SK-N-SH treated with all-trans-retinoic acid at 6 μM for 48 hours (cell line): Measurements from ENCODE around the gene CTIF.

Experiments used
- OSR1 ChIP-seq: fragments of 250-450 bp; sonication (Bioruptor Pico); IDR thresholded peaks from 2 replicates; pipeline ENCODE4 v1.8.0; 2022; ENCODE audit warnings: moderate library complexity, mild to moderate bottlenecking, inconsistent platforms
- PATZ1 ChIP-seq: fragments of 250-450 bp; sonication (Bioruptor Pico); IDR thresholded peaks from 2 replicates; pipeline ENCODE4 v1.8.0; 2020; ENCODE audit warnings: mild to moderate bottlenecking, moderate library complexity, borderline replicate concordance
- ZFP3 ChIP-seq: fragments of 250-450 bp; sonication (Bioruptor Pico); IDR thresholded peaks from 2 replicates; pipeline ENCODE4 v1.5.0; 2020; ENCODE audit warnings: mild to moderate bottlenecking, moderate library complexity

GRCh38 chr18:48657447-48658120, 118.8 kb downstream of the CTIF start:
- TF ChIP-seq OSR1 (CRISPR knock-in tag) (no peak), ZFP3 (no peak), PATZ1 (CRISPR knock-in tag) (no peak)
